VCaP (cell line): Measurements from ENCODE around the gene MARS2.

Source experiments
- H3K27ac ChIP-seq: fragments of 450-650 bp; 2 replicates; pipeline ENCODE4 v1.5.1; 2017
- TF ChIP-seq, protein P1 (sequence below): fragments of 450-650 bp; conservative IDR thresholded peaks from 2 replicates; pipeline ENCODE4 v1.5.1; 2017; ENCODE audit warnings: mild to moderate bottlenecking, moderate library complexity

Gene MARS2

DNA sequence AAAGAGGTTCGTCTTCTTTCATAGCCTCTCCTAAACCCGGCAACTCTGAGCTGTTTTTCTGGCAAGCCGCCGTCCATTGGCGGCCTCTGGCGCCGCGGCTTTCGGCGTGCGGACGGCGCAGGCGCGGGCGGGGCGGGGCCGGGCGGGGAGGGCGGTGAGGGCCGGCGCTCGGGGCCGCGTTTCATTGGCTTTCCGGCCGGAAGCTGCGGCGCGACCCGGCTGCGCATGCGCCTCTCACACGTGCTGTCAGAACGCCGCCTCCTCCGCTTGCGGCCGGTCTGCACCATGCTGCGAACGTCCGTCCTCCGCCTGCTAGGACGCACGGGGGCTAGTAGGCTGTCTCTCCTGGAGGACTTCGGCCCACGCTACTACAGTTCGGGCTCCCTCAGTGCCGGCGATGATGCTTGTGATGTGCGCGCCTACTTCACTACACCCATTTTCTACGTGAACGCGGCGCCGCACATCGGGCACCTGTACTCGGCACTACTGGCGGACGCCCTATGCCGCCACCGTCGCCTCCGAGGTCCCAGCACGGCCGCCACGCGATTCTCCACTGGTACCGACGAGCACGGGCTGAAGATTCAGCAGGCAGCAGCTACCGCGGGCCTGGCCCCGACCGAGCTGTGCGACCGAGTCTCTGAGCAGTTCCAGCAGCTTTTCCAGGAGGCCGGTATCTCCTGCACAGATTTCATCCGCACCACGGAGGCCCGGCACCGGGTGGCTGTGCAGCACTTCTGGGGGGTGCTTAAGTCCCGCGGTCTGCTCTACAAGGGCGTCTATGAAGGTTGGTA lies at the start of gene MARS2:
TSS of gene MARS2 (plus strand) at position 249 of the 791 bp plus-strand sequence. CDS start at position 286, 37 bp downstream.
- TF ChIP-seq, protein P1, sequence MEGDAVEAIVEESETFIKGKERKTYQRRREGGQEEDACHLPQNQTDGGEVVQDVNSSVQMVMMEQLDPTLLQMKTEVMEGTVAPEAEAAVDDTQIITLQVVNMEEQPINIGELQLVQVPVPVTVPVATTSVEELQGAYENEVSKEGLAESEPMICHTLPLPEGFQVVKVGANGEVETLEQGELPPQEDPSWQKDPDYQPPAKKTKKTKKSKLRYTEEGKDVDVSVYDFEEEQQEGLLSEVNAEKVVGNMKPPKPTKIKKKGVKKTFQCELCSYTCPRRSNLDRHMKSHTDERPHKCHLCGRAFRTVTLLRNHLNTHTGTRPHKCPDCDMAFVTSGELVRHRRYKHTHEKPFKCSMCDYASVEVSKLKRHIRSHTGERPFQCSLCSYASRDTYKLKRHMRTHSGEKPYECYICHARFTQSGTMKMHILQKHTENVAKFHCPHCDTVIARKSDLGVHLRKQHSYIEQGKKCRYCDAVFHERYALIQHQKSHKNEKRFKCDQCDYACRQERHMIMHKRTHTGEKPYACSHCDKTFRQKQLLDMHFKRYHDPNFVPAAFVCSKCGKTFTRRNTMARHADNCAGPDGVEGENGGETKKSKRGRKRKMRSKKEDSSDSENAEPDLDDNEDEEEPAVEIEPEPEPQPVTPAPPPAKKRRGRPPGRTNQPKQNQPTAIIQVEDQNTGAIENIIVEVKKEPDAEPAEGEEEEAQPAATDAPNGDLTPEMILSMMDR: no peak
- H3K27ac ChIP-seq: peak within 1 kb of the TSS; percentile 81

DNA sequence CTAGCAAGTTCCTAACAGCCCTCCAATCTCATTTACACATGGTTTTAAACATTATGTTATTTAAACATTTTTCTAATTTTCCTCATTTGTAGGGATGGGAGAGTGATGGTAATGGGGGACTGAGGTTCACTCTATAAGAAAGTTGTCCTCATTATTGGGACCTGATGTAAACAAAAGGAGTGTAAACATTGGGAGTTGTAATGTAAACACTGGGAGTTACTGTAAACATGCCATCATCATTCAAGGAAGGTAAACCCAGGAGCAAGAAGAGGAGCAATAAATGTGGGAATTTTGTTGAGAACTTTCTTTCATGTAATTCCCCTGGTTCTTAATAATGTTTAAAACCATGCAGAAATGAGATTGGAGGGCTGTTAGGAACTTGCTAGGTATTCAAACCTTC lies 47.6 kb upstream of the MARS2 start:
- TF ChIP-seq, protein P1: no peak
- no peak overlapping the region for H3K27ac ChIP-seq

DNA sequence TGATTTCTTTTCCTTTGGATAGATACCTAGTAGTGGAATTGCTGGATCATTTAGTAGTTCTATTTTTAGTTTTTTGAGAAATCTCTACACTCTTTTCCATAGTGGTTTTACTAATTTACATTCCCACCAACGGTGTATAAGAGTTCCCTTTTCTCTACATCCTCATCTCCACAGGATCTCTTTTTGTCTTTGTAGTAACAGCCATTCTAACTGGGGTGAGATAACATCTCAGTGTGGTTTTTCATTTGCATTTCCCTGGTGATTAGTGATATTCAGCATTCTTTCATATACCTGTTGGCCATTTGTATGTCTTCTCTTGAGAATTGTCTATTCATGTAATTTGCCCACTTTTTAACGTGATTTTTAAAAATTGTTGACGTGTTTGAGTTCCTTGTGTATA lies 43.5 kb upstream of the MARS2 start:
- H3K27ac ChIP-seq: no peak overlapping the region
- TF ChIP-seq, protein P1: no peak

DNA sequence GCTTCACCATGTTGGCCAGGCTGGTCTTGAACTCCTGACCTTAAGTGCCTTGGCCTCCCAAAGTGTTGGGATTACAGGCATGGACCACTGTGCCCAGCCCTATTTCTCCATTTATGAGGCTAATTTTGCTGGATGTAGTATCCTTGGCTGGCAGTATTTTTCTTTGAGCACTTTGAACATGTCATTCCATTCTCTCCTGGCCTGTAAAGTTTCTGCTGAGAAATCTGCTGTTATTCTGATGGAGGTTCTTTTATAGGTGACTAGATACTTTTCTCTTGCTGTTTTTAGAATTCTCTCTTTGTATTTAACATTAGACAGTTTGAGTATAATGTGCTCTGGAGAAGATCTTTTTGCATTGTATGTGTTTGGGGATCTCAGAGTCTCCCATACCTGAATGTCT lies 38.9 kb upstream of the MARS2 start:
- no peak overlapping the region for H3K27ac ChIP-seq
- TF ChIP-seq, protein P1: no peak

DNA sequence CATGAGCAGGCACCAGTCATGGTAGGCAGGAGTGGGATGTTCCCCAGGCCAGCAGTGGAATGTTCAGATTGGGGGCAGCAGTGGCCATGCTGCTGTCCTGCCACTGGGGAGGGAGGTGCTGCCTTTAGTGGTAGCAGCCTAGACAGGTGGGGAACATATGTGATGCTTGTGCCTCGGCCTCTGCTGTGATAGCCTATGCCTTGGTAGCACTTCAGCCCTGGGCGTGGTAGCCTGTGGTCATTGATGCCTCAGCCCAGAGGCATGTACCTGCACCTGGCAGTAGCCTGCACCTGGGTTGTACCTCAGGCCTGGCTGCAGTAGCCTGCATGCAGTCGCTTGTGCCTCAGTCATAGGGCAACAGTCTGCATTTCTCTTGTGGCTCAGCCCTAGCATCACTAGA lies 36.9 kb upstream of the MARS2 start:
- no peak overlapping the region for H3K27ac ChIP-seq
- TF ChIP-seq, protein P1: no peak

DNA sequence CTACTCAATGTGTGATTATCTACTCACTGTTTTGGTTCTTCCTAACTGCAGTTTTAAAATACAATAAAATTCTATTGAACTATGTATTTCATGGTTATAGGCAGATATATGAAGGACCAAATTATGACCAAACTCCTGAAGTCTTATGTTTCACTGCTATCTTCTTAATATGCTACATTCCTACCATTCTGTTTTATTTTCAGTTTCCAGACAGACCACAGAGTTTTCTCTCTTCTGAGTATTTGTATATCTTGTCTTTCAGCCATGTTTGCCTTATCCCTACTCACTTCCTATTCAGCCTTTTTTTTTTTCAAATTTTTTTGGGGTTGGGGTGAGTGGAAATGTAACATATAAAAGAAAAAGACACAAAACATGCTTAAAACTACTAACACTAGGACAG lies 36.1 kb upstream of the MARS2 start:
- TF ChIP-seq, protein P1: no peak

DNA sequence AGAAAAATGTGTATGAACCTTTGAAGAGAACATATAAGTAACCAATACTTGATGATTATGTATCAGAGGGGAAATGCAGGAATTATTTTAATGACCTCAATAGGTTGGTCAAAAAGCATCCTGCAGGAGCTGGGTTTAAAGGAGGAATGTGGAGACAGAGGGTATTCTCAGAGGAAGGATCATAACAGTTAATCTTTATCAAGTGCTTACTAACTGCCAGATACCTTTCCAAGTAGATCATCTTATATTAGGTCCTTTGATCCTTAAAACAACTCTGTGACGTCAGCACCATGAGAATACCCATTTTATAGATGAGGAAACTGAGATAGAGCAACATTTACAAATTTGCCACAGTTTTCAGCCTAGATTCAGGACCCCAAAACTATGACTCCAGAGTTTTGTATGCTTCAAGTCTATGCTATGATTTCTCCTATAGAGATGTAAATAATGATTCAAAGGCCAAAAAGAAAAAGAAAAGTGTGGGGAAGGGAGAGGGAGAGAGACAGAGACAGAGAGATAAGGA lies 32.7 kb upstream of the MARS2 start:
- TF ChIP-seq, protein P1: no peak
- no peak overlapping the region for H3K27ac ChIP-seq

More for the DNA sequence above, 36.1 kb upstream of the MARS2 start:
- H3K27ac ChIP-seq: no peak overlapping the region
